Activated naive CD8-positive, alpha-beta T cell treated with anti-CD3 and anti-CD28 coated beads for 36 hours (primary cell): Measurements from ENCODE around the gene BPI. TPM values are rescaled to one million over a fixed set of nuclear protein-coding genes. Genes with fewer than 3 reads are reported as not detected.
"Not testable (repeated sequence)": the region's sequence is repeated elsewhere in the genome, so short reads cannot be mapped to it uniquely, and the experiment has no call there.

Experiments used
- DNase-seq: peaks from one replicate; pipeline ENCODE4 v3.0.0; 2021
- H3K27ac Mint-ChIP-seq: one replicate; pipeline ENCODE4 v1.8.0; 2022; ENCODE audit warnings: mild to moderate bottlenecking, moderate library complexity, mixed read lengths
- H3K27me3 Mint-ChIP-seq: one replicate; pipeline ENCODE4 v1.8.0; 2022; ENCODE audit warnings: mild to moderate bottlenecking, mixed read lengths
- H3K36me3 Mint-ChIP-seq: one replicate; pipeline ENCODE4 v1.8.0; 2021; ENCODE audit warnings: mild to moderate bottlenecking, mixed read lengths
- H3K4me1 Mint-ChIP-seq: one replicate; pipeline ENCODE4 v1.8.0; 2021; ENCODE audit warnings: mixed read lengths
- H3K4me3 Mint-ChIP-seq: one replicate; pipeline ENCODE4 v1.8.0; 2022; ENCODE audit warnings: mild to moderate bottlenecking, moderate library complexity, mixed read lengths
- H3K9me3 Mint-ChIP-seq: one replicate; pipeline ENCODE4 v1.8.0; 2022; ENCODE audit warnings: mixed read lengths
- total RNA-seq, 2 experiments: library from RNA; stranded (reverse); gene quantifications; one replicate each; pipeline ENCODE4 v1.2.3, GENCODE V29; 2021

Gene BPI
- total RNA-seq, 2 experiments from 2014 or later, result not detected

DNA sequence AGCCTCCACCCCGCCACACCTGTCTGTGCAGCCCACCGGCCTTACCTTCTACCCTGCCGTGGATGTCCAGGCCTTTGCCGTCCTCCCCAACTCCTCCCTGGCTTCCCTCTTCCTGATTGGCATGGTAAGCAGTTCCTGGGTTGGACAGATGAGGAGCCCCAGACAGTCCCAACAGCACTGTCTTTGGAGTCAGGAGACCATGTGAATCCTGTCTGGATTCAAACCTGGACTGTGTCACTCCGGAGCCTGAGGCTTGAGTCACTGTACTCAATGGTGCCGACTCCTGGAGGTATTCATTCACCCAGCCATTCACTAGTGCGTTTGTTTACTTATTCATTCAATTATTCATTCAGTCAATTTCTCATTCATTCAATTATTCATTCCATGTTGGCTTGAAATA lies 22.4 kb downstream of the BPI start:
- H3K4me3 Mint-ChIP-seq, result no peak overlapping the region
- H3K27me3 Mint-ChIP-seq, result peaks cover 15% of the 10 kb centered on the region
- no peaks in the 10 kb centered on the region for H3K4me1 Mint-ChIP-seq
- H3K27ac Mint-ChIP-seq, result no peak overlapping the region
- DNase-seq, result no peak
- no peaks in the 10 kb centered on the region for H3K9me3 Mint-ChIP-seq
- H3K36me3 Mint-ChIP-seq, result no peaks in the 10 kb centered on the region

DNA sequence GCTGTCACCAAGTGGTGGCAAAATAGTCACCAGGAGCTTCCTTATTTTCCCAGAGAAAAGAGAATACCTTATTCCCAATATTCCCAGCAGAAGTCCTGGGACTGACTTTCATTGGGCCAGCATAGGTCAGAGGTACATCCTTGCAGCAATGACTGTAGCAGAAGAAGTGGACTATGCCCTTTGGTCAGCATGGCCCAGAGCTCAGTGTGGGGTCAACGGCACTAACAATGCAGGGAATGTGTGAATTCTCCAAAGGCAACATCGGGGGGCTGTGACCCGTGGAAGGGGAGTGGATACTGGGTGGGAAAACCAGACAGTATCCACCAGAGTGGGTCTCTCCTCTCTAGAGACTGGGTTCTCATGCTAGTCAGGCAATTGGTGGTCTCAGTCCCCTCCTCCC lies 26.7 kb downstream of the BPI start:
- Mint-ChIP-seq H3K4me3 (no peak overlapping the region), H3K4me1 (no peaks in the 10 kb centered on the region), H3K27me3 (peaks cover 17% of the 10 kb centered on the region), H3K27ac (no peak overlapping the region), H3K9me3 (no peaks in the 10 kb centered on the region), H3K36me3 (no peaks in the 10 kb centered on the region)
- no peak for DNase-seq

DNA sequence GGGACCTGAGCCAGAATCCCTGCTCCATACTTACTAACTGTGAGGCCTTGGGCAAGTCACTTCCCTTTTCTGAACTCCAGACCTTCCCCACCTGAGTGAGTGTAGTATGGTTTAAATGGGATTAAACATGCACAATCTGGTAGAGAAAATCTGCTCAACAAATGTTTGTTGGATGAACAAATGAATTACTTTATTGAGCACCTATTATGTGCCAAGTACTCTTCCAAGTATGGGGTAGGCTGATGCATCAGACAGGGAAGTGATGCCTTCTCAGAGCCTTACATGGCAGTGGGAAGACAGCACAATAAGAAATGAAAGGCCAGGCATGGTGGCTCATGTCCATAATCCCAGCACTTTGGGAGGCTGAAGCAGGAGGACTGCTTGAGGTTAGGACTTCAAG lies 27.3 kb downstream of the BPI start:
- H3K27ac Mint-ChIP-seq, result no peak overlapping the region
- H3K4me3 Mint-ChIP-seq, result no peak overlapping the region
- H3K36me3 Mint-ChIP-seq, result no peaks in the 10 kb centered on the region
- no peaks in the 10 kb centered on the region for H3K4me1 Mint-ChIP-seq
- no peaks in the 10 kb centered on the region for H3K9me3 Mint-ChIP-seq
- no peak for DNase-seq
- peaks cover 23% of the 10 kb centered on the region for H3K27me3 Mint-ChIP-seq

DNA sequence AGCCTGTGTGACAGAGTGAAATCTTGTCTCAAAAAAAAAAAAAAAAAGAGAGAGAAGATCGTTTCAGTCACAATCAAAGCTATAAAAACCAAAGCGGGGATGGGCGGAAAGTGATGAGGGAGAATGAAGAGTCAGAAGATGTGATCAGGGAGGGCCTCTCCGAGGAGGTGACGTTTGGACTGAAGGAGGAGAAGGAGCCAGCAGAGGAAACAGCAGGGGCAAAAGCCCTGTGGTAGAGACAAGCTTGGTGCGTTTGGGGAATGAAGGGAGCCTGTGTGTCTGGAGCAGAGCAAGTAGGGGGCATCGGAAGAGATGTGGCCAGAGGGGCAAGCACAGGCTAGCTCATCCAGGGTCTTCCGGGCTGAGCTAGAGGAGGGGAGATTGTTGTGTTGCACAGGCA lies 27.9 kb downstream of the BPI start:
- H3K4me3 Mint-ChIP-seq, result no peak overlapping the region
- H3K4me1 Mint-ChIP-seq, result no peaks in the 10 kb centered on the region
- H3K9me3 Mint-ChIP-seq, result no peaks in the 10 kb centered on the region
- no peak overlapping the region for H3K27ac Mint-ChIP-seq
- peaks cover 24% of the 10 kb centered on the region for H3K27me3 Mint-ChIP-seq
- no peak for DNase-seq
- no peaks in the 10 kb centered on the region for H3K36me3 Mint-ChIP-seq

DNA sequence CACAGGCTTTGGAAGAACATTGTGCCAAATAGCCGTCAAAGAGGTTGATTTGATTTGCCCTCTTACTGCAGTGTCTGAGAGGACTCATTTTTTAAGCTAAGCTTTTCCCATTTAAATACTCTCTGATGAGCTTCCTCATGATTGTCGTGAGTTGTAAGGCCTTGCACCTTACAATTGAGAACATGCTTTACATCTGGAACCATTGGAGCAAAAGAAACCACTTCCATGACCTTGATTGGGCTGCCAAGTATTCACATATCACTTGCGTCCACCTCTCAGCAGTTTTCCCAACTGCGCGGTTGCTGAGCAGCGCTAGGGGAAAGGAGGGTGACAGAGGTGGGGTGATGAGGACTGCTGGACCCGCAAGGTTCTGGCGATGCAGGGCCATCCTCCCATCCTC lies 30.1 kb downstream of the BPI start:
- Mint-ChIP-seq H3K4me3 (no peak overlapping the region), H3K27ac (no peak overlapping the region), H3K27me3 (peaks cover 34% of the 10 kb centered on the region), H3K36me3 (peaks cover 6% of the 10 kb centered on the region), H3K4me1 (no peaks in the 10 kb centered on the region), H3K9me3 (peaks cover 7% of the 10 kb centered on the region)
- DNase-seq, result no peak

DNA sequence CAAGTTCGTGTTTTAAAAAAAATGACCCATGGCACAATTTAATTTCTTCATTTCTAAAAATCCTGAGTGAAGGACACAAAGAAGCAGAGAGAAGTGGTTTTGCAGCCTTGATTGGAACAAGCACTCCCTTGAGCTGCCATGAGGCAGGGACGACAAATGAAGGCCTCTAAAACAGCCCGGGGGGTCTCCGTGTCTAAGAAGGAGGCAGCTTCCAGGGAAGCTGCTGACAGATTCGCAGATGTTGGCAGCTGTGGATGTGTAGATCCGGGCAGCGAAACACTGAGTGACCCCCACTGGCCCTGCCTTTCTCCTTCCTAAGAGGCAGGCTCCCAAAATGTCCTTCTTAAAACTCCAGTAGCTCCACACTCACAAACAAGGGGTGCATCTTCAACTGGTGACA lies 32.8 kb downstream of the BPI start:
- Mint-ChIP-seq H3K4me3 (no peak overlapping the region), H3K27ac (no peak overlapping the region), H3K36me3 (peaks cover 6% of the 10 kb centered on the region), H3K9me3 (peaks cover 7% of the 10 kb centered on the region), H3K4me1 (no peaks in the 10 kb centered on the region), H3K27me3 (peaks cover 43% of the 10 kb centered on the region)
- DNase-seq, result no peak

DNA sequence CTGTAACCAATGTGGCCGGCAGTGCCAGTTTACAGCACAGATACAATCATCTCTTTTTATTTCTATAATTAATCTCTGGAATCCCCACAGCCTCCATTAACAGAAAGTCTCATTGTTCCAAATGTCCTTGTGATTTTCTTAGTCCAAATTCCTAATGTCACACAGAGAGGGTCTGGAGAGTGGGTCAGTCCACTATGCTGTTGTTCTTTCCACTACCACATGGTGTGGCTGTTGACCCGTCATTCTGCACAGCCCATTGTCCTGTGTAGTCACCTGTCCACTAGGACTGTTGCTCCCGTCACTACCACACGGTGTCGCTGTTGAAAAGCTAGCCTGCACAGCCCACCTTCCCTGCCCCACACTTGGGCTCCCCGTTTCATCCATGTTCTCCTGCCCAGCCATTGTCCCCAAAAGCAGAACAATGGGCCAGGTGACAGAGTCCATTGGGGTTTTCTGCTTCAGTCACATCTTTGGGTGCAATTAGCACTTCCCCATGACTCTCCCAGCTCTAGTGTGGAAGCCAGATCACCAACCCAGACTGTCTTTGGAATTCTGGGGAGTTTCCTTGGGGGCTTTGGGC lies 33.7 kb downstream of the BPI start:
- Mint-ChIP-seq H3K4me1 (no peaks in the 10 kb centered on the region), H3K36me3 (peaks cover 6% of the 10 kb centered on the region), H3K4me3 (no peak overlapping the region), H3K27ac (no peak overlapping the region), H3K9me3 (peaks cover 7% of the 10 kb centered on the region), H3K27me3 (peaks cover 43% of the 10 kb centered on the region)
- peak; percentile 39 for DNase-seq

DNA sequence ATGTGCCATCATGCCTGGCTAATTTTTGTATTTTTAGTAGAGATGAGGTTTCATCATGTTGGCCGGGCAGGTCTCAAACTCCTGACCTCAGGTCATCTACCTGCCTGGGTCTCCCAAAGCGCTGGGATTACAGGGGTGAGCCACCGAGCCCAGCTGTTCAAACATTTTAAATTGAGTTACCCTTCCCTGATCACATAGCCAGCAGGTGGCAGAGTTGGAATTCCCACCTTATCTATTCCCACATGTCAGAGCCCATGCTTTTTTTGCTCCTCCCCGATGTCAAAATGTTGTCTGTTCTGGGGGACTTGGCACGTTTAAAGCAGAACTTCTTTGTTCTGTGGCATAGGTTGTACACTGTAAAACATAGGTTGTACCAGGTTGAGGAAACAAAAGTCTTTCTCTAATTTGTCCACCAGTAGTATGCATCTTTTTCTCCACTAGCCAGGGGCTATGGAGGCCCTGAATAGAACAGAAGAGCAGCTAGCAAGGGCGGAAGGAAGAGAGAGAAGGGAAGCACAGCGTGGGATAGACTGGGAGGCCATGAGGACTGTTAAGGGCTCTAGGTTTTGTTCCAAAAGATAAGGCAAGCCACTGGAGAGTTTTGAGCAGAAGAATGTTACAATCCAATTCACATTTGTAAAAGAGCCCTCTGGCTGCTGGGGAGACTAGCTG lies 35.0 kb downstream of the BPI start:
- Mint-ChIP-seq H3K36me3 (peaks cover 6% of the 10 kb centered on the region), H3K27ac (no peak overlapping the region), H3K27me3 (peaks cover 43% of the 10 kb centered on the region), H3K4me3 (no peak overlapping the region), H3K4me1 (no peaks in the 10 kb centered on the region), H3K9me3 (peaks cover 7% of the 10 kb centered on the region)
- DNase-seq, result no peak

DNA sequence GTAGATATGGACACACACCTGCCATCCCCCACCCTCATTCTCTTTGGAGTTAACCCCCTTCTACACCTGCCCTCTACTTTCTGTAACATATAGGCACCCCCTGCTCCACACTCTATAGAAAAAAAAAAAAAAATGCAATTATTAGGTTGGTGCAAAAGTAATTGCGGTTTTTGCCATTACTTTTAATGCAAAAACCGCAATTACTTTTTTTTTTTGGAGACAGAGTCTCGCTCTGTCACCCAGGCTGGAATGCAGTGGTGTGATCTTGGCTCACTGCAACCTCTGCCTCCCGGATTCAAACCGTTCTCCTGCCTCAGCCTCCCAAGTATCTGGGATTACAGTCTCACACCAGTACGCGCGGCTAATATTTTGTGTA lies 35.6 kb downstream of the BPI start:
- H3K27ac Mint-ChIP-seq, H3K9me3 Mint-ChIP-seq, H3K4me1 Mint-ChIP-seq, DNase-seq, H3K4me3 Mint-ChIP-seq, H3K36me3 Mint-ChIP-seq: not testable (repeated sequence)
- H3K27me3 Mint-ChIP-seq, result peaks cover 43% of the 10 kb centered on the region

DNA sequence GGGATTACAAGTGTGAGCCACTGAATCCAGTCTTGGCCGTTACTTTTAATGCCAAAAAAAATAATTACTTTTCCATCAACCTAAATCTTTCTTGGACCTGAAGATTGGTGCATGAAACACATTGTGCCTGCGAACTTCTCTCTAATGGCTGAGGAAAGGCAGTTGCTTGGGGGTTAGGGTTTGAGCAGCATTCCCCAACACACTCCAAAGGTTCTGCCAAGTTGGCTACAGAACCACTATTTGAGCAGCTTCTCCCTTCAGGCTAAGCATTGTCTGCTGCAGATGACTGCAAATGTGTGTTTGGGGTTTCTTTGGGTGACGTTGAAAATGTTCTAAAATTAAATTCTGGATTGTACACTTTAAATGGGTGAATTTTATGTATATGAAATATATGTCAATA lies 36.0 kb downstream of the BPI start:
- no peak overlapping the region for H3K4me3 Mint-ChIP-seq
- H3K27ac Mint-ChIP-seq, result no peak overlapping the region
- H3K27me3 Mint-ChIP-seq, result peaks cover 42% of the 10 kb centered on the region
- peaks cover 7% of the 10 kb centered on the region for H3K9me3 Mint-ChIP-seq
- peaks cover 6% of the 10 kb centered on the region for H3K36me3 Mint-ChIP-seq
- H3K4me1 Mint-ChIP-seq, result no peaks in the 10 kb centered on the region
- no peak for DNase-seq

DNA sequence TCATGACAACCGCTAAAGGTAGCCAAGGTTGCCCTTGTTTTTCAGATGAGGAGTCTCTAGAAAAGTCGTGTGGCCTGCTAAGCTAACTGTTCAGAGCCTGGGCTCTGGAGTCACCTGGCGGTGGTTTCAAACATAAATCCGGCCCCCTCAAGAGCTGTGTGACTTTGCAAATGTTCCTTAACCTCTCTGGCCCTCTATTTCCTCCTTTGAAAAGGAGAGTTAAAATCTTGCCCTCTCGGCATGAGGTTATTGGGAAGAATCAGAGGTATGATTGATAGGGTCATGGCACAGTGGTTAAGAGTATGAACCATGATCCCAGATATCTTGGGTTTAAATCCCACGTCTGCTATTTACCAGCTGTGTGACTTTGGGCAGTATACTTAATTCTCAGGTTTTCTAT lies 36.7 kb downstream of the BPI start:
- peaks cover 7% of the 10 kb centered on the region for H3K9me3 Mint-ChIP-seq
- H3K36me3 Mint-ChIP-seq, result peaks cover 6% of the 10 kb centered on the region
- H3K4me1 Mint-ChIP-seq, result no peaks in the 10 kb centered on the region
- no peak for DNase-seq
- H3K4me3 Mint-ChIP-seq, result no peak overlapping the region
- H3K27me3 Mint-ChIP-seq, result peaks cover 35% of the 10 kb centered on the region
- no peak overlapping the region for H3K27ac Mint-ChIP-seq

DNA sequence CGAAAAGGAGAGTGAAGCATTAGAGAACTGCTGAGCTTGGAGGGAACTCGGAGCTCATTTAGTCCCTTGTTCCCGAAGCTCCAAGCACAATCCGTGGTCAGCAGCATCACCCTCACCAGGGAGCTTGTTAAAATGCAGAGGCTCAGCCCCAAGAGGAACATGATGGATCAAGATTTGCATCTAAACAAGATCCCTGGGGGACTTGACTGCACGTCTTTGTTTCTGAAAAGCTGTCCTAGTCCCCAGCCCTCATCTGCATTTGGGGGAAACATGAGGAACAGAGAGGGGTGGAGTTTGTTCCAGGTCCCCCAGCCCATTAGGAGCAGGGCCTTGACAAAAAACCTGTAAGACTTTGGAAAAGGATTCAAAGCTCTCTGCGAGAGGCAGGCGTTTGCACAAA lies 38.3 kb downstream of the BPI start:
- peaks cover 6% of the 10 kb centered on the region for H3K36me3 Mint-ChIP-seq
- no peak overlapping the region for H3K27ac Mint-ChIP-seq
- no peaks in the 10 kb centered on the region for H3K4me1 Mint-ChIP-seq
- DNase-seq, result no peak
- H3K9me3 Mint-ChIP-seq, result peaks cover 7% of the 10 kb centered on the region
- H3K27me3 Mint-ChIP-seq, result peaks cover 24% of the 10 kb centered on the region
- H3K4me3 Mint-ChIP-seq, result no peak overlapping the region

DNA sequence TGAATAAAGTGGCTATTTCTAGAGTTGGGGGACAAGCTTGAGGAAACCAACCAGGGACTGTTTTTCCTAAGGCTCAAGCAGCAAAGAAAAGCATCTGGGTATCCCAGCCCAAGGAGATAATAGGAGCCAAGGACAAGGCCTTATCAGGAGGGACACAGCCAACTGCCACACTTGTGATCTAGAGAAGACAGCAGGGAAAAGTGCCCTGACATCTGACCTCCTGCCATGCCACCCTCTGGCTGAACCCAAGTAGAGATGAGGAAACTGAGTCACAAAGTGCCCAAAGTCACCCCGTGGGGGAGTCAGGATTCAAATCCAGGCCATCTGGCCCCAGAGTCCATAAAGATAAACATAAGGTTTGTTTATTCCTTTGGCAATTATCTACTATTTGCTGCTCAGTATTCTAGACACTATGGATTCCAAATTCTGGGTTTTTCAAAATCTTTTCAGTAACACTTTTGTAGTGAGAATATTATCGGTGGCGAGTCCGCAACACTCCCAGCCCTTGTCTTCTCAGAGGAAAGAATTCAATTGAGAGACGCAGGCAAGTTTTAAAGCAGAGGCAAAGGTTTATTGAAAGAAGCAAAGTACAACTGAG lies 38.9 kb downstream of the BPI start:
- H3K4me3 Mint-ChIP-seq, result no peak overlapping the region
- no peaks in the 10 kb centered on the region for H3K4me1 Mint-ChIP-seq
- peaks cover 22% of the 10 kb centered on the region for H3K27me3 Mint-ChIP-seq
- H3K9me3 Mint-ChIP-seq, result peaks cover 4% of the 10 kb centered on the region
- H3K36me3 Mint-ChIP-seq, result peaks cover 4% of the 10 kb centered on the region
- no peak overlapping the region for H3K27ac Mint-ChIP-seq
- no peak for DNase-seq

DNA sequence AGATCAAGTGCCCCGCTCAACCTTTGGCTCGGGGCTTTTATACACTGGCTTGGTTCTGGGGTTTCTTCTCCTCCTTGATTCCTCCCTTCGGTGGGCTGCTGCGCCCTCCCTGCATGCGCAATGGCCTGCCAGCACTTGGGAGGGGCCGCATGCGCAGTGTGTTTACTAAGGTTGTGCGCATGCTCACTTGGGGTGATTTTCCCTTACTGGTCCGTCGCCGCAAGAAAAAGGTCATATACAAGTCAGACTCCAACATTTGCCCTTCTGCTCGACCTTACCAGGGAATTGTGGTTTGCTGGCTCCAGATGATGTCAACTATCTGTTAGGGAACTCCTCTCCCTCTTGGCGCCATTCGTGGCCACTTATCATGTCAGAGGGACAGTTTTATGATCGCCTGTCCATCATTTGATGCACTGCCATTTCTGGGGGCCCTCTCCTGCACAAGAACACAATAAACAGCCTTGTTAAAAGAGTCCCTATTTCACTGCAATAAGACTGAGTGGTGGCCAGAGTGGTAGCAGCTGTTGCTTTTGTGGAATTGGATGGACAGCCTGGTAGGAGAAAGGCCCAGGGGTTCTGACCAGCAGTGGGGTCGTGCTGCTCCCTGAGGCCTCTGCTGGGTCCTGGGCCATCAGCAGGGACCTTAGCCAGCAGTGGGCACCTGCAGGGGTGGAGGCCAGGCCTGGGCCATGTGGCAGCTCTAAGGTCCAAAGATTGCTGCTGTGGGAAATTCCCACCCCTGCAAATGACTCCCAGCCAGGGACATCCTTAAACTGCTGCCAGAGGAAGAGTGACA lies 39.6 kb downstream of the BPI start:
- H3K27ac Mint-ChIP-seq, result no peak overlapping the region
- H3K4me3 Mint-ChIP-seq, result no peak overlapping the region

DNA sequence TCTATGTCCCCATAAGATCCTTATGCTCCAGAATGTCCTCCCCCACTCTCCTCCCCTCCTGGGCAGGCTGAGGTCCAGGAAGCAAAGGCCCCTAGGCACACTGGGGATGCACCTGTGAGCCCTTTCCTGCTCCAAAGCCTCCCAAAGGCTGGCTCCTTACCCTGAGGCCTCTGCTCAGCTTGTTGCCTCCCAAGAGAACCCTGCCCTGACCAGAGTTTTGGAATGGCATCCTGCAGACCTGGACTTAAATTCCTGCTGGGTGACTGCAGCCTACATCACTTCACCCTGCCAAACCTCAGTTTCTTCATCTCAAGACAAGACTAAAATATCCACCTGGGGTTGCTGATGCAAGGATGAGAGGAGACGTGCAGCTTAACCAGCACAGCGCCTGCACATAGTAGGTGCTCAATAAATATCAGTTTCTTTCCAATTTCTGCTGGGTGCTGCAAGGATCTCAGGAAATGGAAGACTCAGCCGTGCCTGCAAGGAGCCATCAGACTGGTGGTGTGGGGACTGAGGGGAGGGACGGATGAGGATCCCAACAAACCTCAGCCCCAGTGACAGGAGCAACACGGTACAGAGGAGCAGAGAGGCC lies 40.2 kb downstream of the BPI start:
- Mint-ChIP-seq H3K9me3 (no peaks in the 10 kb centered on the region), H3K4me1 (no peaks in the 10 kb centered on the region), H3K4me3 (no peak overlapping the region), H3K27me3 (peaks cover 14% of the 10 kb centered on the region), H3K36me3 (no peaks in the 10 kb centered on the region), H3K27ac (no peak overlapping the region)
- no peak for DNase-seq

More for the DNA sequence above, 39.6 kb downstream of the BPI start:
- Mint-ChIP-seq H3K36me3 (no peaks in the 10 kb centered on the region), H3K9me3 (no peaks in the 10 kb centered on the region), H3K27me3 (peaks cover 18% of the 10 kb centered on the region), H3K4me1 (no peaks in the 10 kb centered on the region)
- DNase-seq, result no peak
